ENCODE measurements around the gene F2RL2. TPM values are rescaled to one million over a fixed set of nuclear protein-coding genes. Genes with fewer than 3 reads are reported as not detected.

F2RL2 gene
- total RNA-seq, 1 donor from 2014 or later: 26.0 TPM

DNA sequence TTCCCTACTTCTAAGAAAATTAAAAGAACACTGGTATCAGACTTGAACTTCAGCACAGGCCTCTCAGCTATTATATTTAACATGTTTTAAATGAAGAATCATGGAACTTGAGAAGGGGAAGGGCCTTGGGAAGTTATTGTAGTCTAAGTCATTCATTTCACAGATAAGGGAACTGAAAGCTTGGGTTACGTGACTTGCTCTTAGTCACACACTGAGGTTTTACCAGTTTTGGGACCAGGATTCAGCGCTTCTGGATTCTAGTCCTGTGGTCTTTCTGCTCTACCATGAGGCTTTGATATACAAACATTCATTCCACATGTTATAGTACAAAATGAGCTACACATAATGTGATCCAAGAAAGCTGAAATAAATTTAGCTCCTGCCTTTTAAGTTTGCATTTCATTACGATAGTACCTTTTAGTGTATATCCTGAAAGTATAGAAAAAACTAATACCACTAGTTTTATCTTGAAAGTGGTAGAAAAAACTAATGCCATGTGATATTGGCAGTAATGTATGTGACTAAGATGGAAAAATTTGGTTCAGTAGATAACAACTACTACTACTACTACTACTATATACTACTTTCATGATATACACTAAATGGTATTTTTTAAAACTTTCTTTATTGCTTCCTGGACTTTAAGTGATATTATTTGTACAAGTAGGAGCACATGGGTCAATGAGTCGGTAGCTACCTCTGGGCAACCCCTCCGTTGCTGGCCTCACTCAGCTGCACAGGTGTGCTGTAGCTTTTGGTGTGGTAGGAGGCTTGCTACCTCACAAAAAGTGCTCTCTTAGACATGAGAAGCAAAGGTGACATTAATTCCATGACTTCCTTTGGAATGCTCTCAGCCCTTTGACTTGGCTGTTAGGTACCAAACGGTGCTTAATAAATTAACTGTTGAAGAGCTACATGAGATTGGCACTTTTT is 40.7 kb downstream of the F2RL2 start:
- no peaks in the 10 kb centered on the region for H3K27me3 ChIP-seq (ENCODE audit: insufficient read depth, low read length)
- no peaks in the 10 kb centered on the region for H4K20me1 ChIP-seq (ENCODE audit: insufficient read depth, low read length)
- no peak overlapping the region for H3K9ac ChIP-seq (ENCODE audit: low read length)
- FAIRE-seq (peak; percentile 70), DNase-seq (ENCODE audit: low read depth) (peak; percentile 81)
- no peaks in the 10 kb centered on the region for H3K79me2 ChIP-seq (ENCODE audit: insufficient read depth, low read length)
- no peaks in the 10 kb centered on the region for H3K9me3 Mint-ChIP-seq (ENCODE audit: unreplicated experiment)
- H3K9me3 ChIP-seq (ENCODE audit: insufficient read depth, low read depth, low read length): no peaks in the 10 kb centered on the region
- no peak overlapping the region for H2AFZ ChIP-seq (ENCODE audit: low read depth, low read length)
- no peak overlapping the region for H3K4me3 Mint-ChIP-seq (ENCODE audit: unreplicated experiment)
- peaks cover 7% of the 10 kb centered on the region for H3K4me1 ChIP-seq (ENCODE audit: insufficient read depth, low read length)
- peaks cover 12% of the 10 kb centered on the region for H3K4me1 Mint-ChIP-seq (ENCODE audit: low read depth, unreplicated experiment)
- no peaks in the 10 kb centered on the region for H3K36me3 Mint-ChIP-seq (ENCODE audit: low read depth, unreplicated experiment)
- H3K4me3 ChIP-seq (ENCODE audit: insufficient read depth, low read depth, low read length): no peak overlapping the region
- H3K4me2 ChIP-seq (ENCODE audit: low read length): peak overlapping the region; percentile 6
- H3K27me3 Mint-ChIP-seq (ENCODE audit: low read depth, unreplicated experiment): no peaks in the 10 kb centered on the region
- TF ChIP-seq, protein P1, sequence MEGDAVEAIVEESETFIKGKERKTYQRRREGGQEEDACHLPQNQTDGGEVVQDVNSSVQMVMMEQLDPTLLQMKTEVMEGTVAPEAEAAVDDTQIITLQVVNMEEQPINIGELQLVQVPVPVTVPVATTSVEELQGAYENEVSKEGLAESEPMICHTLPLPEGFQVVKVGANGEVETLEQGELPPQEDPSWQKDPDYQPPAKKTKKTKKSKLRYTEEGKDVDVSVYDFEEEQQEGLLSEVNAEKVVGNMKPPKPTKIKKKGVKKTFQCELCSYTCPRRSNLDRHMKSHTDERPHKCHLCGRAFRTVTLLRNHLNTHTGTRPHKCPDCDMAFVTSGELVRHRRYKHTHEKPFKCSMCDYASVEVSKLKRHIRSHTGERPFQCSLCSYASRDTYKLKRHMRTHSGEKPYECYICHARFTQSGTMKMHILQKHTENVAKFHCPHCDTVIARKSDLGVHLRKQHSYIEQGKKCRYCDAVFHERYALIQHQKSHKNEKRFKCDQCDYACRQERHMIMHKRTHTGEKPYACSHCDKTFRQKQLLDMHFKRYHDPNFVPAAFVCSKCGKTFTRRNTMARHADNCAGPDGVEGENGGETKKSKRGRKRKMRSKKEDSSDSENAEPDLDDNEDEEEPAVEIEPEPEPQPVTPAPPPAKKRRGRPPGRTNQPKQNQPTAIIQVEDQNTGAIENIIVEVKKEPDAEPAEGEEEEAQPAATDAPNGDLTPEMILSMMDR (IDR thresholded peaks at IDR 0.05; ENCODE audit: insufficient read depth, low read depth, low read length): no peak
- TF ChIP-seq EZH2 (IDR thresholded peaks at IDR 0.05; ENCODE audit: insufficient read depth, low read length): no peak
- no peak overlapping the region for H3K27ac Mint-ChIP-seq (ENCODE audit: unreplicated experiment)
- H3K36me3 ChIP-seq (ENCODE audit: insufficient read depth, low read length): no peaks in the 10 kb centered on the region
- H3K27ac ChIP-seq (ENCODE audit: low read depth, low read length): peak overlapping the region; percentile 13

DNA sequence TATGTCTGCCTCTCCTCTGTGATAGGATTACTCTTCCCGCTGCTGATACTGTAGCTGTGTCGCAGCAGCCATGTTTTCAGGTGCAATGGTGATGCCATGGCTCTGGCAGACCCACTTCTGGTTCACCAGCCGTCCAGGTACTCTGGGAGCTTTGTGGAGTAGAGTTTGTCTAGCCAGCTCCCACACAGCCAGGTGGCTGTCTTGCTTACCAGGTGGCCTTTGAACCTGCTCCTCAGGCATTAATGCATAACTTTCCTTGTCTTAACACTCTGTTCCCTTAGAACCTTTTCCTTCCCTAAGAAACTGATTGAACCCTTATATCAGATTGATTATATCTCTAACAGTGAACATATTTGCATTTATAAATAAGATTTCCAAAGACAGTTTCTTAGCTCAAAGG is 42.2 kb downstream of the F2RL2 start:
- Mint-ChIP-seq H3K4me3 (ENCODE audit: unreplicated experiment) (no peak overlapping the region), H3K27ac (ENCODE audit: unreplicated experiment) (no peak overlapping the region), H3K9me3 (ENCODE audit: unreplicated experiment) (no peaks in the 10 kb centered on the region), H3K4me1 (ENCODE audit: low read depth, unreplicated experiment) (peaks cover 12% of the 10 kb centered on the region), H3K27me3 (ENCODE audit: low read depth, unreplicated experiment) (no peaks in the 10 kb centered on the region), H3K36me3 (ENCODE audit: low read depth, unreplicated experiment) (no peaks in the 10 kb centered on the region)
- Histone ChIP-seq H3K27ac (ENCODE audit: low read depth, low read length) (no peak overlapping the region), H3K4me3 (ENCODE audit: insufficient read depth, low read depth, low read length) (no peak overlapping the region), H3K9me3 (ENCODE audit: insufficient read depth, low read depth, low read length) (no peaks in the 10 kb centered on the region), H3K9ac (ENCODE audit: low read length) (no peak overlapping the region), H3K36me3 (ENCODE audit: insufficient read depth, low read length) (no peaks in the 10 kb centered on the region), H3K27me3 (ENCODE audit: insufficient read depth, low read length) (no peaks in the 10 kb centered on the region), H4K20me1 (ENCODE audit: insufficient read depth, low read length) (no peaks in the 10 kb centered on the region), H3K4me1 (ENCODE audit: insufficient read depth, low read length) (peaks cover 7% of the 10 kb centered on the region), H3K79me2 (ENCODE audit: insufficient read depth, low read length) (no peaks in the 10 kb centered on the region), H3K4me2 (ENCODE audit: low read length) (no peak overlapping the region), H2AFZ (ENCODE audit: low read depth, low read length) (no peak overlapping the region)
- no peak for TF ChIP-seq EZH2 (IDR thresholded peaks at IDR 0.05; ENCODE audit: insufficient read depth, low read length)
- TF ChIP-seq, protein P1 (IDR thresholded peaks at IDR 0.05; ENCODE audit: insufficient read depth, low read depth, low read length): no peak
- DNase-seq (ENCODE audit: low read depth) (no peak), FAIRE-seq (no peak)
